Fibroblast of villous mesenchyme (primary cell): Measurements from ENCODE around the gene TTLL5. TPM values are rescaled to one million over a fixed set of nuclear protein-coding genes. Genes with fewer than 3 reads are reported as not detected.

ENCODE experiments used
- DNase-seq: peaks from one replicate; pipeline ENCODE4 v3.0.0-alpha.2; 2010; ENCODE audit warnings: low read depth
- H3K4me3 ChIP-seq: 2 replicates; pipeline ENCODE4 v1.5.1; 2011; ENCODE audit warnings: low read depth, mild to moderate bottlenecking, low read length
- CTCF ChIP-seq: IDR thresholded peaks from 2 replicates; pipeline ENCODE4 v1.5.1; 2012; ENCODE audit warnings: low read depth, mild to moderate bottlenecking, low read length; ENCODE audit not compliant: insufficient read depth
- total RNA-seq: library from RNA; depleted of rRNA; stranded (reverse); fragments of >200 nt; gene quantifications from 2 replicates; pipeline ENCODE4 v1.2.3, GENCODE V29; 2012

The TTLL5 gene
- total RNA-seq, 1 donor: 33.7 TPM

GRCh38 chr14:75848167-75848913, 187.3 kb downstream of the TTLL5 start:
- DNase-seq: no peak
- TF ChIP-seq CTCF: no peak
- no peak overlapping the region for H3K4me3 ChIP-seq

GRCh38 chr14:75849300-75849895, 188.4 kb downstream of the TTLL5 start:
- TF ChIP-seq CTCF: no peak
- no peak overlapping the region for H3K4me3 ChIP-seq
- no peak for DNase-seq

GRCh38 chr14:75851574-75851866, 190.5 kb downstream of the TTLL5 start:
- no peak for DNase-seq
- TF ChIP-seq CTCF: no peak
- H3K4me3 ChIP-seq: no peak overlapping the region

GRCh38 chr14:75854111-75854799, 193.2 kb downstream of the TTLL5 start:
- TF ChIP-seq CTCF: no peak
- H3K4me3 ChIP-seq: no peak overlapping the region
- DNase-seq: no peak

- TF ChIP-seq CTCF: no peak
Measured at GRCh38 chr14:75857199-75857598, 196.2 kb downstream of the TTLL5 start.

GRCh38 chr14:75858362-75858761, 197.3 kb downstream of the TTLL5 start:
- no peak overlapping the region for H3K4me3 ChIP-seq
- no peak for DNase-seq
- no peak for TF ChIP-seq CTCF

More at GRCh38 chr14:75857199-75857598, 196.2 kb downstream of the TTLL5 start:
- no peak overlapping the region for H3K4me3 ChIP-seq
- no peak for DNase-seq
